ENCODE data around the gene CROCC. TPM values are rescaled to one million over a fixed set of nuclear protein-coding genes. Genes with fewer than 3 reads are reported as not detected.

CROCC gene
- polyA plus RNA-seq, 1 of the 3 experiments (the other 2 are of a cell fraction) = 39.1 TPM

DNA sequence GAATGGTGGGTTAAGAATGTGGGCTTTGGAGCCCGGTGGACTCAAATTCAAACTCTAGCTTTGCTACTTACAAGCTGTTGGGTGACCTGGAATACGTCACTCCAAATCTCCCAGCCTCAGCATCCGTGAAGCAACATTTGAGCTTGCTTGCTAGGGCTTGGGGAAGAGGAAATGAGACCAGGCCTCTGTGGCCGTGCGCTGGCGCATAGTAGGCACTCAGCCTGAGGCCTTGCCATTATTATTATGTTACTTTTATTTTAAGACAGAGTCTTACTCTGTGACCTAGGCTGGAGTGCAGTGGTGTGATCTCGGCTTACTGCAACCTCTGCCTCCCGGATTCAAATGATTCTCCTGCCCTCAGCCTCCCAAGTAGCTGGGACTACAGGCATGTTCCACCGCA, 70.9 kb downstream of the CROCC start:
- Histone ChIP-seq H3K27ac (ENCODE audit: low read depth in 2 of 2, low read length in 1 of 2) (no peak overlapping the region), H3K4me1 (ENCODE audit: control insufficient read depth in 1 of 2, insufficient read depth in 2 of 2, low read depth in 1 of 2, low read length in 1 of 2) (no peaks in the 10 kb centered on the region), H3F3A (replicated peaks; ENCODE audit: insufficient read depth) (no peaks in the 10 kb centered on the region), H3K4me2 (no peak overlapping the region), H2AFZ (ENCODE audit: low read depth) (no peak overlapping the region), H3K79me2 (ENCODE audit: insufficient read depth) (no peaks in the 10 kb centered on the region), H3K4me3 (ENCODE audit: low read depth in 2 of 2, low read length in 1 of 2) (no peak overlapping the region), H3K9me2 (no peaks in the 10 kb centered on the region), H3K27me3 (ENCODE audit: insufficient read depth) (no peaks in the 10 kb centered on the region), H3K9ac (no peak overlapping the region), H3K9me3 (no peaks in the 10 kb centered on the region), H4K20me1 (ENCODE audit: insufficient read depth) (no peaks in the 10 kb centered on the region), H3K36me3 (replicated peaks in 1 of 2; ENCODE audit: control insufficient read depth in 1 of 2, insufficient read depth in 2 of 2, low read length in 1 of 2) (peaks cover under 1 to 5% of the 10 kb centered on the region in 2 experiments)
- ChIA-PET CTCF (interaction anchor here (0.7 to 1.2 kb wide), 4 partner anchors 17 to 55 kb away, joined by 3 read pairs; no protein-coding TSS in a partner anchor), POLR2A (interaction anchor here (1.2 kb wide), 1 partner anchor 10 kb away, joined by 3 read pairs; no protein-coding TSS in a partner anchor)
- no peak for TF ChIP-seq MXI1 (IDR thresholded peaks at IDR 0.05; ENCODE audit: low read depth, low read length)
- TF ChIP-seq, protein P1, sequence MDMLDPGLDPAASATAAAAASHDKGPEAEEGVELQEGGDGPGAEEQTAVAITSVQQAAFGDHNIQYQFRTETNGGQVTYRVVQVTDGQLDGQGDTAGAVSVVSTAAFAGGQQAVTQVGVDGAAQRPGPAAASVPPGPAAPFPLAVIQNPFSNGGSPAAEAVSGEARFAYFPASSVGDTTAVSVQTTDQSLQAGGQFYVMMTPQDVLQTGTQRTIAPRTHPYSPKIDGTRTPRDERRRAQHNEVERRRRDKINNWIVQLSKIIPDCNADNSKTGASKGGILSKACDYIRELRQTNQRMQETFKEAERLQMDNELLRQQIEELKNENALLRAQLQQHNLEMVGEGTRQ (IDR thresholded peaks at IDR 0.05; ENCODE audit: borderline replicate concordance, low read depth, low read length) = no peak
- TF ChIP-seq JUND (IDR thresholded peaks at IDR 0.05) = no peak
- TF ChIP-seq, protein P2, sequence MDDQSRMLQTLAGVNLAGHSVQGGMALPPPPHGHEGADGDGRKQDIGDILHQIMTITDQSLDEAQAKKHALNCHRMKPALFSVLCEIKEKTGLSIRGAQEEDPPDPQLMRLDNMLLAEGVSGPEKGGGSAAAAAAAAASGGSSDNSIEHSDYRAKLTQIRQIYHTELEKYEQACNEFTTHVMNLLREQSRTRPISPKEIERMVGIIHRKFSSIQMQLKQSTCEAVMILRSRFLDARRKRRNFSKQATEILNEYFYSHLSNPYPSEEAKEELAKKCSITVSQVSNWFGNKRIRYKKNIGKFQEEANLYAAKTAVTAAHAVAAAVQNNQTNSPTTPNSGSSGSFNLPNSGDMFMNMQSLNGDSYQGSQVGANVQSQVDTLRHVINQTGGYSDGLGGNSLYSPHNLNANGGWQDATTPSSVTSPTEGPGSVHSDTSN (IDR thresholded peaks at IDR 0.05) = no peak
- no peak for TF ChIP-seq EZH2phosphoT487 (IDR thresholded peaks at IDR 0.05; ENCODE audit: borderline replicate concordance, low read depth)
- no peak for TF ChIP-seq RAD21 (IDR thresholded peaks at IDR 0.05; ENCODE audit: low read length)
- no peak for TF ChIP-seq FOSL2 (IDR thresholded peaks at IDR 0.05; ENCODE audit: borderline replicate concordance, low read depth)
- no peak for TF ChIP-seq TCF12 (IDR thresholded peaks at IDR 0.05)
- TF ChIP-seq, protein P3, sequence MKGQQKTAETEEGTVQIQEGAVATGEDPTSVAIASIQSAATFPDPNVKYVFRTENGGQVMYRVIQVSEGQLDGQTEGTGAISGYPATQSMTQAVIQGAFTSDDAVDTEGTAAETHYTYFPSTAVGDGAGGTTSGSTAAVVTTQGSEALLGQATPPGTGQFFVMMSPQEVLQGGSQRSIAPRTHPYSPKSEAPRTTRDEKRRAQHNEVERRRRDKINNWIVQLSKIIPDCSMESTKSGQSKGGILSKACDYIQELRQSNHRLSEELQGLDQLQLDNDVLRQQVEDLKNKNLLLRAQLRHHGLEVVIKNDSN (IDR thresholded peaks at IDR 0.05; ENCODE audit: borderline replicate concordance, low read depth) = no peak
- no peak for TF ChIP-seq RXRA (IDR thresholded peaks at IDR 0.05; ENCODE audit: borderline replicate concordance, low read depth)
- WGBS (ENCODE audit: low lambda C conversion rate) = 94% methylated on average over 9 of the region's 9 CpGs
- DNase-seq = no peak

DNA sequence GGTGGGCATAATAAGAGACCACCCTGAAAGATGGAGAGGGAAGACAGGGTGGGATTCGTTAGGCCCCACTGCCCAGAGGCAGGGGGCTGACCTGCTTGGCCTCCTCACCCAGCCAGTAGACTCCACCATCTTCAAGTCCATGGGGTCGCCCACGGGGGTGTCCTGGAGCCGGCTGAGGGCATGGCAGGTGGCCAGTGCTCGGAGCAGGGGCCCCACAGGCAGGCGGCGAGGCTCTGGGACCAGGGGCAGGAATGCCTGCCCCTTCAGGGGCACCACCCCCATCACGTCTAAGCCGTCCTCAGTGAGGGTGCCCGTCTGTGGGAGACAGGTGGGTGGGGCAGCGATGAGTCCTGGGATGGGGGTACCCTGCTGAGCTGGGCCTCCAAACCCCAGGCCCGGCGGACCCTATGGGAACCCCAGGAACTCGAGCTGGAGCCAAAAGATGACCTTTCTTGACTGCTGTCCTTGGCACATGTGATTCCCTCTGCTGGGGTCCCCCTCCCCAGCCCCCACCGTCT, 71.8 kb downstream of the CROCC start:
- no peaks in the 10 kb centered on the region for H3K4me1 ChIP-seq (ENCODE audit: control insufficient read depth in 1 of 2, insufficient read depth in 2 of 2, low read depth in 1 of 2, low read length in 1 of 2)
- POLR2A ChIA-PET = no interaction called here
- TF ChIP-seq FOXM1 (IDR thresholded peaks at IDR 0.05; ENCODE audit: low read depth) = no peak
- no peak for TF ChIP-seq SMC3 (IDR thresholded peaks at IDR 0.05; ENCODE audit: low read depth, low read length)
- TF ChIP-seq FOSL2 (IDR thresholded peaks at IDR 0.05; ENCODE audit: borderline replicate concordance, low read depth) = no peak
- TF ChIP-seq, protein P4, sequence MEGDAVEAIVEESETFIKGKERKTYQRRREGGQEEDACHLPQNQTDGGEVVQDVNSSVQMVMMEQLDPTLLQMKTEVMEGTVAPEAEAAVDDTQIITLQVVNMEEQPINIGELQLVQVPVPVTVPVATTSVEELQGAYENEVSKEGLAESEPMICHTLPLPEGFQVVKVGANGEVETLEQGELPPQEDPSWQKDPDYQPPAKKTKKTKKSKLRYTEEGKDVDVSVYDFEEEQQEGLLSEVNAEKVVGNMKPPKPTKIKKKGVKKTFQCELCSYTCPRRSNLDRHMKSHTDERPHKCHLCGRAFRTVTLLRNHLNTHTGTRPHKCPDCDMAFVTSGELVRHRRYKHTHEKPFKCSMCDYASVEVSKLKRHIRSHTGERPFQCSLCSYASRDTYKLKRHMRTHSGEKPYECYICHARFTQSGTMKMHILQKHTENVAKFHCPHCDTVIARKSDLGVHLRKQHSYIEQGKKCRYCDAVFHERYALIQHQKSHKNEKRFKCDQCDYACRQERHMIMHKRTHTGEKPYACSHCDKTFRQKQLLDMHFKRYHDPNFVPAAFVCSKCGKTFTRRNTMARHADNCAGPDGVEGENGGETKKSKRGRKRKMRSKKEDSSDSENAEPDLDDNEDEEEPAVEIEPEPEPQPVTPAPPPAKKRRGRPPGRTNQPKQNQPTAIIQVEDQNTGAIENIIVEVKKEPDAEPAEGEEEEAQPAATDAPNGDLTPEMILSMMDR (IDR thresholded peaks at IDR 0.05) = no peak
- TF ChIP-seq, protein P2 (IDR thresholded peaks at IDR 0.05) = no peak
- no peak for TF ChIP-seq SIN3A (IDR thresholded peaks at IDR 0.05; ENCODE audit: borderline replicate concordance, low read depth, low read length)
- TF ChIP-seq EP300 (IDR thresholded peaks at IDR 0.05; ENCODE audit: borderline replicate concordance in 1 of 2, low read depth in 1 of 2, low read length in 1 of 2) = no peak
- TF ChIP-seq NFIC (IDR thresholded peaks at IDR 0.05; ENCODE audit: borderline replicate concordance) = no peak
- no peak for TF ChIP-seq MXI1 (IDR thresholded peaks at IDR 0.05; ENCODE audit: low read depth, low read length)
- no peak for TF ChIP-seq RAD21 (IDR thresholded peaks at IDR 0.05; ENCODE audit: low read length)
- TF ChIP-seq NRF1 (IDR thresholded peaks at IDR 0.05; ENCODE audit: low read depth, low read length) = no peak
- TF ChIP-seq POLR2AphosphoS5 (IDR thresholded peaks at IDR 0.05; ENCODE audit: low read depth, low read length) = no peak
- TF ChIP-seq FOXJ3 (CRISPR knock-in tag; IDR thresholded peaks at IDR 0.05) = no peak
- TF ChIP-seq, protein P3 (IDR thresholded peaks at IDR 0.05; ENCODE audit: borderline replicate concordance, low read depth) = no peak
- TF ChIP-seq, protein P1 (IDR thresholded peaks at IDR 0.05; ENCODE audit: borderline replicate concordance, low read depth, low read length) = no peak

More for the DNA sequence above, 71.8 kb downstream of the CROCC start:
- H3K79me2 ChIP-seq (ENCODE audit: insufficient read depth) = no peaks in the 10 kb centered on the region
- H4K20me1 ChIP-seq (ENCODE audit: insufficient read depth) = no peaks in the 10 kb centered on the region
- H3K9me2 ChIP-seq = no peaks in the 10 kb centered on the region
- no peaks in the 10 kb centered on the region for H3K9me3 ChIP-seq
- DNase-seq = no peak
- no peak overlapping the region for H3K27ac ChIP-seq (ENCODE audit: low read depth in 2 of 2, low read length in 1 of 2)
- H3K9ac ChIP-seq = no peak overlapping the region
- H3K36me3 ChIP-seq (replicated peaks in 1 of 2; ENCODE audit: control insufficient read depth in 1 of 2, insufficient read depth in 2 of 2, low read length in 1 of 2) = peaks cover 0 to 3% of the 10 kb centered on the region in 2 experiments
- no peak overlapping the region for H3K4me3 ChIP-seq (ENCODE audit: low read depth in 2 of 2, low read length in 1 of 2)
- H3K4me2 ChIP-seq = no peak overlapping the region
- no peaks in the 10 kb centered on the region for H3K27me3 ChIP-seq (ENCODE audit: insufficient read depth)
- peaks cover 2% of the 10 kb centered on the region for H3F3A ChIP-seq (replicated peaks; ENCODE audit: insufficient read depth)
- WGBS (ENCODE audit: low lambda C conversion rate) = 95% methylated on average over 4 of the region's 15 CpGs
- H2AFZ ChIP-seq (ENCODE audit: low read depth) = no peak overlapping the region
- CTCF ChIA-PET = no interaction called here
